DMS 273 (cell line): ENCODE results near the gene NEXN.
"Not testable (repeated sequence)": the region's sequence is repeated elsewhere in the genome, so short reads cannot be mapped to it uniquely, and the experiment has no call there.

ENCODE experiments used
- DNase-seq: peaks from one replicate; lab custom pipeline; 2025; ENCODE audit not compliant: unreplicated experiment; lab: John Stamatoyannopoulos, UW

NEXN gene

DNA sequence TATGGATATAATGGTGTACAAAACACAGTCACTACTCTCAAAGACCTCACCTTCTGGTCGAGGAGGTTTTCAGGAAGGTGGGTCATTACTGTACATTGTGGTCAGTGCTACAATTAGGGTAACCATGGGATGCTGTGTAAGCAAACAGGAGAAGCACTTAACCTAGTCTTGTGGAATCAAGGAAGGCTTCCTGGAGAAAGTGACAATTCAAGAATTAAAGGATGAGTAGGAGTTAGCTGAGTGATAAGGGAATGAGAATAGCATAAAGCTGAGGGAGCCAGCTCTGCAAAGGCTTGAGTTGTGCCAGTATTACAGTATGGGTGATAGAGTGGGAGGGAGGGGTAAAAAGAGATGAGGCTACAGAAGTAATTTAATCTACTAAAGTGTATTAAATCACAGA lies 17.2 kb downstream of the NEXN start:
- DNase-seq: no peak

DNA sequence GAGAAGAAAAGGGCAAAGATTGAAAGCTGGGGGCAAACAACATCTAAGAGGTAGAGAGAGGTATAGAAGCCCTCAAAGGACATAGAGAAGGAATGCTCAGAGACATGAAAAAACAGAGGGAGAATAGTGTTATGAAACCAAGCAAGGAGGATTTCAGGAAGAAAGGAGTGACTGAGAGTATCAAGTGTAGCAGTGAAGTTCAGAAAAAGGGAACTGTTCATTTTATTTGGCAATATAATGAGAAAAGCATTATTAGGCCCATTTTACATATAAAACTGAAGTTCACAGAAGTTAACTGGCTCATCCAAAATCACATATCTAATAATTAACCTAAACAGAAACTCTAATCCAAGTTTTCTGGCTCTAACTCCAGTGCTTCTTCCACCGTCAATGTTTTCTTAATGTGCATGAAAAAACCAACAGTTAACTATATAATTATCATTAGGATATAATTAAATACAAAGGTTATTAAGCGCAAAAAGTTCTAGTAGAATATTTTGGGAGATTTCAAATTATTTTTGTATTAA lies 17.7 kb downstream of the NEXN start:
- no peak for DNase-seq

DNA sequence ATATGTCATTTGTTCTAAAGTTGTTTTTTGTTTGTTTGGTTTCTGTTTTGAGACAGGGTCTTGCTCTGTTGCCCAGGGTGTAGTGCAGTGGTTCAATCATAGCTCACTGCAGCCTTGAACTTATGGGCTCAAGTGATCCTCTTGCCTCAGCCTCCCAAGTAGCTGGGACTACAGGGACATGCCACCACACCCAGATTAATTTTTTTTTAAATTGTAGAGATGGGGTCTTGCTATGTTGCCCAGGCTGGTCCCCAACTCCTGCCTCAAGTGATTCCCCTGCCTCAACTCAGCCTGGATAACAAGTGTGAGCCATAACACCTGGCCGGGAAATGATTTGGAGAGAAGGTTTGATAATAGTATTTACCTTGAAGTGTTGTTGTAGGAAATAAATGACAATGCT lies 18.2 kb downstream of the NEXN start:
- DNase-seq: no peak

DNA sequence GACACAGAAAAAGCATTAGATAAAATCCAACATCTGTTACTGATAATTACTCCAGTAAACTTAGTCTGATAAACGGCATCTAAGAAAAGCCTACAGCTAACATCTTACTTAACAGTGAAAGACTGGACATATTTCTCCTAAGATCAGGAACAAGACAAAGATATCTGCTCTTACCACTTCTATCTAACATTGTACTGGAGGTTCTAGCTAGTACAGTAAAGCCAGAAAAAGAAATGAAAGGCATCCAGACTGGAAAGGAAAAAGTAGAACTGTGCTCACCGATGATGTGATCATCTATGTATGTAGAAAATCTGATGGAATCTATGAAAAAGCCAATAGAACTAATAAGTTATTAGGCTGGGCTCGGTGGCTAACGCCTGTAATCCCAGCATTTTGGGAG lies 21.7 kb downstream of the NEXN start:
- DNase-seq: no peak

DNA sequence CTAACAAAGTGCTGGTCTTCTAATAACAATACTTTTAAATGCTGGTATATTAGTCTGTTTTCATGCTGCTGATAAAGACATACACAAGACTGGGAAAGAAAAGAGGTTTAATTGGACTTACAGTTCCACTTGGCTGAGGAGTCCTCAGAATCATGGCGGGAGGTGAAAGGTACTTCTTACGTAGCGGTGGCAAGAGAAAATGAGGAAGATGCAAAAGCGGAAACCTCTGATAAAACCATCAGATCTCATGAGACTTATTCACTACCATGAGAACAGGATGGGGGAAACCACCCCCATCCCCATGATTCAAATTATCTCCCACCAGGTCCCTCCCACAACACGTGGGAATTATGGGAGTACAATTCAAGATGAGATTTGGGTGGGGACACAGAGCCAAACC lies 30.5 kb downstream of the NEXN start:
- DNase-seq: not testable (repeated sequence)

DNA sequence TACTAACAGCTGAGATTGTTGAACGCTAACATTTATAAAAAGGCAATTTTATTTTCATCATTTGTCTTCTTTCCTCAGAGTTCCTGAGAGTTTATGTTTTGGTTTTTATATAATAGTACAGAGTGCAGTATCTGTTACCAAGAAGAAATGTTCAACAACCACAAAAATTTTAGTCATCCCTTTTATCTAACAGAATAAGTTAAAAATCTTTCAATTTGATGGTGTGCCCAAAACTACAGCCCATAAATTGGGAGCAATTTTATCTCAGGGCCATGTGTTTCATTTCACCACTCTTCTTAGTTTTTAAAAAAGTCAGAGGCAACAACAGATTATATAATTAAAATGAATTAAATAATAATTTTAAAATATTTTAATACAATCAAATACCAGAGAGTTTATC lies 37.1 kb downstream of the NEXN start:
- DNase-seq: no peak

DNA sequence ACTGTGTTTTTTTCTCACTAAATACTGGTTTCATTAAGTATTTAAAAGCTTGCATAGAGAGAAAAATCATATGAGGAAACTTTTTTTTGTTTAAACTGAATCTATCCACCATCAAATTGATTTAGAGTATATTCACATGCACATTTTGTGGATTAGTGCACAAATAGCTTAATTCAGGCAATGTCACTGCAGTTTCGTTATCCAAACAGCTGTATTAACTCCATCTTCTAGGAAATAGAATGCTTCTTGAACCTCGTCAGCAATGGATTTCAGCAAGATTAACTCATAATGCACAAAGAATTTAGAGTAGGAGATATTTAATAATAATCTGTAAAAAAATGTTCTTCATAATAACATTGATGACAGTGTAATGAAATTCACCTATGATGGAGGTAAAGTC lies 37.5 kb downstream of the NEXN start:
- no peak for DNase-seq

DNA sequence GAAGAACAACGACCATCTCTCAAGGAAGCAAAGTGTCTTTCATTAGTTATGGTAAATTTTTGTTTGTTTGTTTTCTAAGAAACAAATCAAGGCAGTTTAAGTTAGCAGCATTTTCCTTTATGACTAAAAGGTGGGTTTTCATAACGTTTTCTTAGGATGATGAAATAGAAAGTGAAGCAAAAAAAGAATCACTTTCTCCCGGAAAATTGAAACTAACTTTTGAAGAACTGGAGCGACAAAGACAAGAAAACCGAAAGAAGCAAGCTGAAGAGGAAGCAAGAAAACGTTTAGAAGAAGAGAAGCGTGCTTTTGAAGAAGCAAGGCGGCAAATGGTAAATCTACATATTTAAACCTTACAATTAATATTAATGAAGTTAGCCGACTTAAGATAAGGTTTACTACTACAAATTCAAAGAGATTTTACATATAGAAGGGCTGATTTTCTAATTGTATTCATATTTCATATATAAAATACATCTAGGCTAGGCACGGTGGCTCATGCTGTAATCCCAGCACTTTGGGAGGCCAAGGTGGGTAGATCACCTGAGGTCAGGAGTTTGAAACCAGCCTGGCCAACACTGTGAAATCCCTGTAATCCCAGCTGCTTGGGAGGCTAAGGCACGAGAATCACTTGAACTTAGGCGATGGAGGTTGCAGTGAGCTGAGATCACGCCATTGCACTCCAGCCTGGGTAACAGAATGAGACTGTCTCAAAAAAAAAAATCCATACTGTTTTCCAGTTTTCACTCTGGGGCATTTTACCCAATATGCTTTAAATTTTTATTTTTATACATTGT lies 38.3 kb downstream of the NEXN start:
- DNase-seq: no peak

DNA sequence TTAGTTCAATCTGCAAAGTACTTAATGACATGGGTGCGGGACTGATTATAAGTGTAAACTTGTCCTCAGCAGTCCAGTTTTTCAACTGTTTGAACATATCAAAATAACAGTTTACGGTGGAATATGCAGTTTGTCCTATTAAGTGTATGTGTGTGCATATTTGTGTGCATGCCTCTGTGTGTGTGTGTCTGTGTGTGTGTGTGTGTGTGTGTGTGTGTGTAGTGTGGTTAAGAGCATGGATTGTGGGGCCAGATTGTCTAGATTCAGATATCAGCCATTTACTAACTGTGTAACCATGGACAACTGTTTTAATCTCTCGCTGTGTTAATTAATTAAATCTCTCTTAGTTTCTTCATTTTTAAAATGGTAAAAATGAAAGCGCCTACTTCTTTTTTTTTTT lies 39.0 kb downstream of the NEXN start:
- no peak for DNase-seq

DNA sequence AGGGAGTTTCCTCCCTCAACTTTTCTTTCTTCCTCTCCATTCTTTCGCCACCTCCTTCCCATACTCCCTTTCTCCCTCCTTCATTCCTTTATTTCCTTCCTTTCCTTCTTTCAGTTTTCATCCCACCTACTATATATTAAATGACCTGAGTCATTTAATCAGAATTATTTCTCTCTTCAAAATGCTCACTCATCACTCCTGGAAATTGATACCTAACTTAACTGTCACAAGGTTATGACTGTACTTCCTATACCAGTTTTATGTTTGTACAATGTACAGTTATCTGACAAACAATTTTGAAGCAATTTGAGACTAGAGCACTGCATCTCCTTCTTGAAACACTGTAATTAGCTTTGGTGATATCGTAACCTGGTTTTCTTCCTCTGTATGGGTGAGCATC lies 41.4 kb downstream of the NEXN start:
- DNase-seq: no peak

DNA sequence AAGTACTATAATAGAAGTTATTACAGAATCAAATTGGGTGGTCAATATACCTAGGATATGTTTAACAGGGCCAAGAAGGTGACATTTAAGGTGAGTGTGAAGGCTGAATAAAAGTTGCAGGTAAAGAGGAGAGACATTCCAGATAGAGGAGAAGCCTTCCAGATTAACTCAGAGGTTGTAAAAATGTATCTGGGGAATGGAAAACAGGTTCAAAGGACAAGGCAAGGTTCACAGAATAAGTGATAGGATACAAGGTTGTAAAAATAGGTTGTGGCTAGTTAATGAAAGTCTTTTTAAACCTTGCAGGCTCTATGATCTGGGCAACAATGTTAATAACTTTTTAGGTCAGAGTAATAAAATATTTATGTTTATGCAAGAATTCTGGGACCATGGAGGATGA lies 50.2 kb downstream of the NEXN start:
- no peak for DNase-seq

DNA sequence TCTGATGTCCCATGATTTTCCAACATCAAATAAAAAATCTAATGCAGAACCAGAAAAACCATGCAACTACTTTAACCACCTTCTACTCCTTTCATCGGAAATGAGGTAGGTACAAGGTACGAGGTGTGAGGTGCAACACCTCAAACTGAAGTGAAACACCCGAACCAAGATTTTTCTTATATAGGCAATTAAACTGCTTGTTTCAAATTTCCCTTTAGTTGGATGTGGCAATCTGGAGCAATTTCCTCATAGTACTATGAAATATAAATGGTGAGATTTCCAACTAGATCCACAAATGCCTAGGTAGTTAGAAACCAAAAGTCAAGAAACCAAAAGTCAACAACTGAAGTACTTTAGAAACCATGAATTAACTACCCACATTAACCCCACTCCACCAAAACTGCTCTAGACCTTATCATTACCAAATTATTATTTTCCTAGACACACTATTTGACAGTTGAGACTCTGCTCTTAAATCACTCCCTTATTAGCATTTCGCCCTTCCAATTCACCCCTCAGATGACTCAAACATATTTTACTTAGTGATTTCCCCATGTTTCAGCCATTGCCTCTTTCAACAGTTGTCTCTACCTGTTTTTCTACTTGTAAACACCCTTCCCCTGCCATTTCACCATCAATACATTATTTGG lies 52.6 kb downstream of the NEXN start:
- peak; percentile 16 for DNase-seq

DNA sequence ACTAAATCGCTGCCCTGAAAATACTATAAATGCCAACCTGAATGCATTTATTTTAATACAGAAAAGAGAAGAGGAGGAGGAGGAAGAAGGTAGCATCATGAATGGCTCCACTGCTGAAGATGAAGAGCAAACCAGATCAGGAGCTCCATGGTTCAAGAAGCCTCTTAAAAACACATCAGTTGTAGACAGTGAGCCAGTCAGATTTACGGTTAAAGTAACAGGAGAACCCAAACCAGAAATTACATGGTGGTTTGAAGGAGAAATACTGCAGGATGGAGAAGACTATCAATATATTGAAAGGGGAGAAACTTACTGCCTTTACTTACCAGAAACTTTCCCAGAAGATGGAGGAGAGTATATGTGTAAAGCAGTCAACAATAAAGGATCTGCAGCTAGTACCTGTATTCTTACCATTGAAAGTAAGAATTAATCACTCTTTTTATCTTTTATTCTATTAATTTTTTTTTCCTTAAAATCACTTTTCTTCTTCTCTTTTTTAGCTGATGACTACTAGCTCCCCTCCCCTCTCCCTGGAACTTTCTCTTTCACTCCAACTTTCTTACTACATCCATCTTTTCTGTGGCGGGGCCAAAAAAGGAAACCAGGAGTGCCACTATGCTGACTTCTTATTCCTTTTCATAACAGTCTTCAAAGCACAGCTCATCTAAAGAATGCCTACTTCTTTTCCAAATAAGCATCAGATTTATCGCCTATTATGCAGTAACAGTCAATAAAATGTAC lies 54.1 kb downstream of the NEXN start:
- no peak for DNase-seq

DNA sequence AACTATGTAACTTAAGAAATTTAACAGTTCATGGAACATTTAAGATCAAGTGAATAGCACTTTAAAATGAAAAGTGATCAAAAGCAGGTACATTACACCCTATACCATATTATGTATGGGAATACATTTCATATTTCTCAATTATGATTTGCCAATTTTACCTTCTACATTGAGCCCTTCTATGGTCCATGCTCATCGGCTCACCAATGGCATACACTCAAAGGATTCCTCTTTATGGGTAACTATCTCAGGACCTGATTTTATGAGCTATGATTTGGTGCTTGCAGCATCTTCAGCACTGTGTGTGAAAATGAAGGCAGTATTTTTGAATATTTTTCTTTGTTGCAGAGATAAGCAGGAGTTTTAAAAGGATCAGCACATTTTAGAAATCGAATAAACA lies 56.9 kb downstream of the NEXN start:
- no peak for DNase-seq

DNA sequence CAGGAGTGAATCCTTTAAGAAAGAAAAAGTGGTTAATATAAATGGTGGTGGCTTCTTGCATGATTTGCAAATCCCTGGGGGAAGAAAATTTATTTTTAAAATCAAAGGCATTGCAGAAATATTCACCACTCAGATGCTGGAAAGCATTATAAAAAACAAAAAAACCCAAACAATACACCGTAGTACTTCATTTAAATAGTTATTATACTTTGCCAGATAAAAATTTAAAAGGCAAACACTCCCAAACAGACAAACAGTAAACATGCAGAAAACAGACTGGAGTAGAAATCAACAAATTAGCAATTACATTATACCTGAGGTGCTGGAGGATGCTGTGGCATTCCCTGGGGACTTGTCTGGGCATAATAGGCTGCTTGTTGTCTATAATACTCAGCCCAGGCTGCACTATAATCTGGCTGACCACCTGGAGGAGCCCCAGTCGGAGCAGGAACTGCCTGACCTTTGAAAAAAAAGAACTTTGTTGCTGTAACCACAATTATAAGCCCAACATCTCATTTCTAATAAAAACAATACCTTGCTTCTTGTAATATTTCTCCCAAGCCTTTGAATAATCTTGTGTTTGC lies 60.5 kb downstream of the NEXN start:
- DNase-seq: peak; percentile 40

DNA sequence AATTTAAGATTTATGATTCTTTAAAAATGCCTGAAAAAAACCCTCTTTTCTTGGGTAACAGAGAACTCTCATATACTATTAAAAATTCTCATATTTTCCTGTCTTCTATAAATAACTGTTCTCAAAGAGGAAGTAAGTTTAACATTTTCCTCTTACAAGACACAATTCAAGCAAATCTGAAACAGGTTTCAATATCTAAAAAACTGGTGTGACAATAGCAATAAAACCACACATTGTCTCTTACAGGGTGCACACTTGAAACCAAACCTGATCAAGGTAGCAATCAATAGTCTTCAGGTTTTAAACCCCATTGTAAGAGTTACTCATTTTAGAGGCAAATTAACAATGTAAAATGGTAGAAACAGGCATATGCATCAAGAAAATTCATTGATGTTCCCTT lies 62.4 kb downstream of the NEXN start:
- DNase-seq: no peak

DNA sequence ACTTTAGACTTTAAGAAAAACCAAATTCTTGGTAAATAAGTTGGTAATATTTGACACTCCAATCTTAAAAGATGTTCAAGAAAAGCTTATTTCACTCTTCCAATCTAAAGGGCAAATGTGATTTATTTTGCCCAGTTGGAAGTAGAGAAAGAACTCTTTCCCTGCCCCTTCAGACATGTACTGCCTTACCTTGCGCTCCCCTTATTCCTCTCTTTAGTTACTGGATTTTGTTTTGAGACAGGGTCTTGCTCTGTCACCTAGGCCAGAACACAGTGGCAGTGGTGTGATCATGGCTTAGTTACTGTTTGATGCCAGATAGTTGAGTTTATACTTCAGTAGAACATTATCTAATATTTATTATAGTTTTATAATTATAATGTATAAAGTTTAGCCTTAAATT lies 62.9 kb downstream of the NEXN start:
- no peak for DNase-seq

DNA sequence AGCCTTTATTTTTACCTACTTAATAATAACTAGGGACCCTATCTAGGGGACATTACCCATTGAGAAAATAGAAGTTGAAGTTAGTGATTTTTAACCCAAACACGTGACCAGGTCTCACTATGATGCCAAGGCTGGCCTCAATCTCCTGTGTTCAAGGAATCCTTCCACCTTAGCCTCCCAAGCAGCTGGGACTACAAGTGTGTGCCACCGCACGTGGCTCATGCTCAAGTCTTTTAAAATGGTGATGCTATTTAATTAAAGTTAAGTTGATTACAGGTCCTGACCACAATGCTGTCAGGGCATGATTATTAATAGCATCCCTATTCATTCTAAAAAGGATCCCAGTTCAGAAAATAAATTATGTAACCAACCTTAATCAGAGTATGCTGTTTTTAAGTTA lies 65.5 kb downstream of the NEXN start:
- no peak for DNase-seq

DNA sequence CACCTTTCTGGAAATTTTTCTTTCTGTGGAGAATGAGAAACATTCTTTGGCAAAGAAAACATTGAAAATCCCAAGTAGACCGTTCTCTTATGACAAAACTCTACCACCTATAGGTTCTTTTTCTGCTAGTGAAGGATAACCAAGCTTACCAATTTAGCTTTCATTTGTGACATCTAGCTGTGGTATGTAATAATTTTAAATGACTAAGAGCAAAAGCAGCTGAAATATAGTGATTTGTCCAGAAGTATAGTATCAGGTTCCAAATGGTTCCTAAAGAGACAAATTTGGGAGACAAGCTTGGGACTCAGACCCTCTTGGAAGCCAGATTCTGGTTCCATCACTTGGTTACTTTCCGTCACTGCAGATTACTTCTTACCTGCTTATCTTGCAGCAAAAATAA lies 66.1 kb downstream of the NEXN start:
- no peak for DNase-seq

DNA sequence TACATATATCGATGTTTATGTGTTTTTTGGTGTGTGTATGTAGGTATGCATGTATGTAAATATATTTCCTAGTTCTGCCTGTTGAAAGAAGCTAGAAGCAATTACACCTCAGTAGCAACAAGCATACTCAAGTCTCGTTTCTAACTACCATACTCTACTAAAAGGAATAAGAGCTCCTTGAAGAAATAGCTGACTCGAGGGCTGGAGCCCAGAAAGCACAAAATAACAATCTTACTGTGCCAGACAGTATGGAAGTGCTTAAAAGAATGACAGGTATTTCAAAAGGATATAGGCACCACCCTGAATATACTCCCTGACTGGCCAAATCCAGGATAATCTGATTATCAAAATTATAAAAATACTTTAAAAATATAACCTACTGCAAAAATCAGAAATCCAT lies 67.3 kb downstream of the NEXN start:
- DNase-seq: no peak

DNA sequence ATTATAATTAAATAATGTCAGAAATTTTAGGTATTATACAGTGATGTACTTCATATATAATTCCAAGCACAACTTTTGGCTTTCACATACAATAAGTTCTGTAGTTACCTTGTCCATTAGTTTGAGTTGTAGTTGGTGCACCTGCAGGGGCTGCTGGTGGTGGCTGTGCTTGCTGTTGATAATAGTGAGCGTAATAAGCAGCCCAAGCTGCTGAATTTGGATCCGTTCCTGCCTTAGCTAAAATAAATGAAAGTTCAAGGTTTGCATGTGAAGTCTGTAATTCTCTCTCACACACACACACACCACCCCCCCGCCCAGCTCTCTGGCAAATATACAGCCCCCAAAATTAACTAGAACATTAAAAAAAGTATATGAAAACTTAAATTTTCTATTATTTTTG lies 68.0 kb downstream of the NEXN start:
- DNase-seq: no peak

DNA sequence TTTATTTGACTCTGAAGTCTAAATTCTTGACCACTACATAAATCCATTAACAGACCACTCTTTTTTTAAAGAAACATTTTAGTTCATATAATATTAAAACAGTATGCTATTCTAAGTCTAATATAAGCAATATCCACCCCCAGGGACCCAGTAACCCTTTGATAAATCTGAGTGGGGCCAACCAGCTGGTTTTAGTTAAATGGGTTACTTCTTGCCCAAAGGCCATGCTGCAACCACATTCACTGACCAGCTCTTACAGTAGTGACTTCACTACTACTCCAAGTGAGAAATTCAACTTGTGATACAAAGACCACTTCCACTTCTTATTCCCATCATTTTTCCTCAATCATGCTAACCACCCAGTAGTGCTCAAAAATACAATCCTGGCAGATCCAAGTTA lies 70.0 kb downstream of the NEXN start:
- no peak for DNase-seq
